Measurements from ENCODE around the gene WIPF3.

The WIPF3 gene

DNA sequence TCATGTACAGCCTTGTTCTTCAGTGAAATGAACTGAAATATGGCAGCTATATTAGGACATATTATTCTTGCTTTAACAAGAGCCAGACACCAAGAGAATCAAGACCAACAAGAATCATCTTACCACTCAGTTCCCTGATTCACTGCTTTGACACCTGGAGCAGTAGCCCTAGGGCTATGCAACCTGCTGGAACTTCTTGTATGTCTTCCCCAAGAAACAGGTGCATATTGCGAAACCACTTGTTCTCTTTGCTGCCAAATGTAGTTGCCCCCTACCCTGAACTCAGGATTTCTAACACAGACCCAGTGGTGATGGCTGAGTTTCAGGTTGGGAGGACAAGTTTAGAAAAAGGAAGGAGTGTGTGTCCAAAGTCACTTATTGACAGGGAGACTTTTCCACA lies 46.1 kb downstream of the WIPF3 start:
- no peak for DNase-seq

DNA sequence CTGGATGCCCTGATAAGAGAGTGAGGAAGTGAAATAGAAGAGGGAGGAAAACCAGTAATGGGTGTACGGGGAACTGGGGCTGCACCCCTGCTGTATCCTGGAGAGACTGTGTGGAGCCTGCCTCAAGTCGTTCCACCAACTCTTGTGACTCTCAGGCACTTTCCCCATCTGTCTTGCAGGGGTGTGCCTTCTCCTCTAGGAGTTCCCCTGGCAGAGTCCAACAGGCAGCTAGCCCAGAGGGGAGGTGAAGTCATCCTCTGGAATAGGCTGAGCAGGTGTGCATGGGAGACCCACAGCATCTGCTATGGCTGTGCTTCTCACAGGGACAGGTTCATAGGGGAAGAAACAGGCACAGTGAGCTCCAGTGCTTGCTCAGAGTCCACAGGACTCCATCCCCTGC lies 46.8 kb downstream of the WIPF3 start:
- no peak for DNase-seq

DNA sequence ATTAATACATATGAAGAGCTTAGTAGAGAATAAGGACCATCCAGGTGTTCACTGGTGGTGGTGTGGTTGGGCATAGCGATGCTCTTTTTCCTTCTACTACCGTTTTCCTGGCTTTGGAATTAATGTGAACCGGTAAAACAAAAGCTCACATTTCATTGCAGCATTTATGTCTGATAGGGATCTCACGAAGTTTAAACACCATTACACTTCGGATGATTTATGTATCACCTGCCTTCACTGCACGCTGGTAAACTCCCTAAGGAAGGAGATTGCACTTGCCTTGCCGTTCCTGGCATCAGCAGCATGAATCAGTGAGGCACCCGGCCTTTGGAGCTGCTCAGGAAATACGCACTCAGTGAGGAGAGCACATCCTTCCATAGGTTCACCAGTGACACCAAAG lies 47.5 kb downstream of the WIPF3 start:
- peak; percentile 13 for DNase-seq

DNA sequence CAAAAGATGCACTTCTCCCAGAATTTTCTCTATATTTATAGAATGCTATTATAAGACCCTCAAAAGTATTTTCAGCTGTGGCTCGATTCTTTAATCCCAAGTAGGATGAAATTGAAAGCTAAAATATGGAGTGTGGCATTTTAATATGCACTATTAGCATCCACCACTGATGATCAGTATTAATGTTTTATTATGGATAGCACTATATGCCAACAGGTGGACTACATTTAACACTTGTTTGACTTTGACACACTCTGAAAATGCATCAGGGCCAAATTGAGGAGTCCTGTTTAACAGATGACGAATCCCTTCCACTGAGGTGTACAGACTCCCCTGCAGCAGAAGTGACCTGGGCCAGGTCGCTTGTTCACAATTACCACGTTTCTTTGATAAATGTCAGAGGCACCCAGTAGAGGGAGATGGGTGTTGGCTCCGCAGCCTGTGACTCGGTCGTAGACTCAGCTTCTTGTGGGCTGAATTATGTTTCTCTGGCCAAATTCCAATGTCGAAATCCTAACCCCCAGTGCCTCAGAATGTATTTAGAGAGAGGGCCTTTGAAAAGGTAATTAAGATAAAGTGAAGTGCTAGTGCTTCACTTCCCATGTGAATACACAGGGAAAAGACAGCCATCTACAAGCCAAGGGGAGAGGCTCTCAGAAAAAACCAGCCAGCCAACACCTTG lies 48.1 kb downstream of the WIPF3 start:
- no peak for DNase-seq

DNA sequence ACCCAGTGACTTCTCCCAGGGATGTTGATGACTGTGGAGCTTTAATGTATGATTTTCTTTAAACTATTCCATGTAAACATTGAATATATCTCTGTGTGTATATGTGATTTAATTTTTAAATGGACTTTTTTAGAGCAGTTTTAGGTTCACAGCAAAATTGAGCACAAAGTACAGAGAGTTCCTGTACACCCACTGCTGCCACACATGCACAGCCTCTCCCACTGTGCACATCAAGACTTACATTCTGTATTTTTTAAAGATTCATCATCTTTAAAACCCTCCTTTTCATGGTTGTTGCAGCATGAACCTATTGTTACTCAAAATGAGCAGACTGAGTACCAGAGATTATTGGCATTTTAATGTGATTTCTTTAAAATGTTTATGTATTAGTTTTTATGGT lies 51.3 kb downstream of the WIPF3 start:
- no peak for DNase-seq

DNA sequence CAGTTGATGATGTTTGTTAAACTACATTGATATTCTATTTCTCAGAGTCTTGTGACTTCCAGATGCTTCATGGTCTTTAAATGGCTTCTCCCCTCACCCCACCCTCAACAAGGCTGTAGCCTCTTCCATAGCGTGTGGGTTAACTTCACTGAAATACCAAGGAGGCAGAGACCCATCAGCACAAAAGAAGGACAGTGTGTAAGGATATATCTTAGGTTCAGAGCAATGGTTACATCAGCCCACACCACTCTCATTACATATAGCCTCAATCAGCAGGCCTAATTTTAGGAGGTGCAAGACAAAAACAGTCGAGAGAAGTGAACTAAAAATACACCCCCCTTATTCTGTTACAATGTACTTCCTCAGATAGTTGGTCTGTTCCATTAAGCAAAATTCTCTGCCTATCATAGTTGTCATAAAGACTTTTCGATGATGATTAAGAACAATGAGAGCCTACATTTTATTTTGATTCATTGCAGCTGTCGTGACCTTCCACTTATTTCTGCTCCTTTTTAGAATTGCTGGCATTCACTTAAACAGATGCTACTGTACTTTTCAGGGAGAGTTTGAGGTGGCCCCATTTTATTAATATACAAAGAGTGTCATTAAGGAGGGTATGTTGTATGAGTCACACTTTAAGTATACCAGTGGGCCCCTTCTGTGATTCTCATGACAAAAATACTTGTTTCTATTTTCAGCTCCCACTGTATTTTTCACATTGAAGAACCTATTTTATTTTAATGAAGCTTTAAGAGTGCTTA lies 52.1 kb downstream of the WIPF3 start:
- no peak for DNase-seq

DNA sequence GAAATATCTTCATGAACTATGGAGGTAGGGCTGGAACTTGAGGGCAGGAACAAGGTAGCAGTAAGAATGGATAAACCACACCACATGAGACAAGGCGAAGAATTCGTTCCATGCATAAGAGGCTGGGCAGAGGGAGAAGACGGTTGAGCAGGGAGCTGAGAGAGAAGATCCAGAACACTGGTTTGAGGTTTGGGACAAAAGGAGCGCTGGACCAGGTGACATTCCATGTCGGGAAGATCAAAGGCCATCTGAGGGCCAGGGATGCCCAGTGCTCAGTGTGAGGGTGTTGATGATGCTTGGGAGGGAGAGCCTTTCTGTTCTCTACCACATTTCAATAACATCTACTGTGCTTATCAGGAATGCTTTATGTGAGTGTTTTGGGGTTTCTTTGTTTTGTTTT lies 52.8 kb downstream of the WIPF3 start:
- DNase-seq, result no peak

DNA sequence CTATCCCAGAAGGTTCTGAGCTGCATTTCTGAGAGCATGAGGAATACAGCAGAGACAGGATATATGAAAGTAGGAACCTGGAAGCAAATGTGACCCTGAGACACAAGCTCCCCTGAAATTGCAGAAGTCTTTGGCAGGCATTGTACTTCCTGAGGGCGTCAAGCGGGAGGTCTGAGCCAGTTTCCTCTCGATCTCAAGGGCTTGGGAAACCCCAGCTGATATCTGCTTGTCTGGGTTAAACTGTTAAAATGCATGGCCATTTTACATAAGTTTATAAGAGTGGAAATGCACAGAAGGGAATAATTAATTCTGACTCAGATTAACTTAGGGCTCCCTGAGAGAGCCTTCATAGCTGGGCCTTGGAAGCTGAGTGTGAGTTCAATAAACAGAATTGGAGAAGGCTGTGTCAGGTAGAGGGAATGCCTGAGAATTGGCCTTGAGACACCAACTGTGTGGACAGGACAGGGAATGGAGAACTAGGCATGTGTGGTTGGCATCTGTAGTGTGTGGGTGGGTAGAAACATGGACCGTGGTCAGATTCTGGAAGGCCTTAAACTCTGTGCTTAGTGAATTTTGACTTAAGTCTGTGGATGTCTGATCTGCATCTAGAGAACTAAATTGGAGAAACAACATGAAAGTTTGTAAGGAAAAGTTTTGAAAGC lies 53.3 kb downstream of the WIPF3 start:
- DNase-seq, result no peak

DNA sequence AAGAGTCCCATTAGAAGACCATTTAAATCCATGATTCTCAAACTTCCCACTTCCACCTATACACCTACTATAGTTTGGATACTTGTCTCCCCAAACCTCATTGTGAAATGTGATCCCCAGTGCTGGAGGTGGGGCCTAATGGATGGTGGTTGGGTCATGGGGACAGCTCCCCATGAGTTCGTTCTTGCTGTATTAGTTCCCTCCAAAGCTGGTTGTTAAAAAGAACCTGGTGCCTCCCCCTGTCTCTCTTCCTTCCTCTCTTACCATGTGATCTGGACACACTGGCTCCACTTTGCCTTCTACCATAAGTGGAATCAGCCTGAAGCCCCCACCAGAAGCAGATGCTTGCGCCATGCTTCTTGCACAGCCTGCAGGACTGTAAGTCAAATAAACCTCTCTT lies 53.9 kb downstream of the WIPF3 start:
- DNase-seq, result no peak

DNA sequence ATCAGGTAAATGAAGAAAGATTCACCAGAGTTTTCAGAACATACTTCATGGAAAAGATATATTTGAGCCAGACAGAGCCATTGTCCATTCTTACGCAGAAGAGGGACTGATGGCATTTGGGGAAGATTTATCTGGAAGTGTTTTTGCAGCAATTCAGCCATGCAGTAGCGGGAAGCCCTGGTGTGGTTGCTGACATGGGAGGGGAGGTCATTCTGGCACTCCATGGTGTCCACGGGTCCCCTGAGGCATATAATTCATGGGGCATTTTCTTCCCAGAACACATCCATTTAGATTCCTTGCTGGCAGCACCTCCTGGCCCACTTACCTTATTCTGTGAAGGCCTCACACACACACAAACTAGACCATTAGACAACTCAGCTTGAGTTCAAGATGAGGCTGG lies 55.6 kb downstream of the WIPF3 start:
- no peak for DNase-seq

DNA sequence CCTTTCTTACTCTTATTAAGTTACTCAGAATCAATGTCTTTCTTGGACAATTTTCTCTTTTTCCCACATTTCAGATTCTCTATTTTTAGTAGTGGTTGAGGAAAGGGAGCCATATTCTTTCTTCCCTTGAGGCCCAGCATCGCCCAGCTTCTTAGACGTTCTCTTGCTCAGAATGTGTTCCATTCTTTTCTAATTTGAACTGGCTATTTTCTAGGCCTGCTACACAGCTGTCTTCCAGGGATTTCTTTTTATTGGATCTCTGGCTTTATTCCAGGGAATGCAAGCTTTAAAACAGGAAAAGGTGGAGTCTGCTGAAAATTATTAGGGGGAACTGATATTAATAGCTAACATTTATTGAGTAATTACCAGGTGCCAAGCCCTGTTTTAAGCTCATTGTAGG lies 58.3 kb downstream of the WIPF3 start:
- no peak for DNase-seq

DNA sequence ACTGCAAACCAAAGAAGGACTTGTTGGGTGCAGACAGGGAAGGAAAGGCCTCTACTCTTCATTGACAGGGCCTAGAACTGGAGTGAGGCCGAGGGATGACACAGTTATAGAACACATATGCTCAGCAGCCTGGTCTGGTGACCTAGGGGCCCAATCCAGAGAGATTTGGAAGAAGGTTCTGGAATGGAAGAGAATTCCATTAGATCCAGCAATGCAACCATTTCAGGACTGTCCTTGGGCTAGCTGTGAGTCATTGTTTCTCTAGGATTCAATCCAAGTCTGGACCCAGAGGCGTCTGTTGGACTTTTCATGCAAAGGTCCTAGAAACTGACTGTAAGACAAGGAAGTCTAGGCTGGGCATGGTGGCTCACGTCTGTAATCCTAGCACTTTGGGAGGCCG lies 59.2 kb downstream of the WIPF3 start:
- no peak for DNase-seq

DNA sequence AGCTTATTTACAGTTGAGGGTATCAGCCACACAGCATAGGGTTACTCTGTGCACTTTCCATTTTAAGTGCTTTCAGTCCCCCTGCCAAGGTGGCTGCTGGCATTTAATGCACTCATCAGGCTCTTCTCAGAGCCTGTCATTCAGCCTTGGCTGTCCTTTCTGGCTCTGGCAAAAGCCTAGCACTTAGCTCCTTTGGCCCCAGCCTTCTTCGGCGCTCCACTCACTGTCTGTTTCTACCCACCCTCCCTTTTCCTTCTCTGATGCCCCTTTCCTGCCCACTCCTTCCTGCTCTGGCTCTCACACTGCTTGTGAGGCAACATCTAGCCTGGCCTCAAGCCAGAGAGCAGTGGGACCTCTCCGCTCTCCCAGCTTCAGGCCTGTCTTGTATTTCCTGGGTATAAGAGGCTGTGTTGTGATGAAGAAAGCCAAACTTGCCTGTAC lies 60.2 kb downstream of the WIPF3 start:
- DNase-seq, result no peak

DNA sequence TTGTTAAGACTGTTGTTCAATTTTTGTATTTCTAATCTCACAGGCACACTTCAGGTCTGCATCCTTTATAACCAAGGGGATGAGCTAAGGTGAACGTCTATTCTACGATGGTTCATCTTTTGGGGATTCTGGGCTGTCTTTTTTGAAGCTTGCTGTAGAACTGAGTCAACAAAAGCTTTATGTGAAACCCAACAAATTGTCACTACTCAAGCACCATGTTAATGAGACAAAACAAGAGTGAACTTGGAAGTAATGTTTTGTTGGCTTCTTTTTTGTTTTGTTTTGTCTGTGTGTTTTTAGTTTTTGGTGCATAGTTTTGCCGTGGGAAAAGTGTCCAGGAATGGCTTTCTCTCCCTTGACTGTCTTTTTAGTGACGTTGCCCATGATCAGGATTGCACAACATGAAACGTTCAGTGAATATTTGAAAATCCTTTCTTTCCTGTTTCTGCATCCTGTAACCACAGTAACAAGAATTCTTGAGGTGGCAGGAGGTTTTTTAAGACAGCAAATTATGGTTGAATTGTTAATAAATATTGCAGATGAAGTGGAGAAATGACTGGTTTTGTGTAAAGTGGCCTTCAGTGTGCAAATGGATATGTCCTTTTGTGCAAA lies 65.6 kb downstream of the WIPF3 start:
- no peak for DNase-seq

DNA sequence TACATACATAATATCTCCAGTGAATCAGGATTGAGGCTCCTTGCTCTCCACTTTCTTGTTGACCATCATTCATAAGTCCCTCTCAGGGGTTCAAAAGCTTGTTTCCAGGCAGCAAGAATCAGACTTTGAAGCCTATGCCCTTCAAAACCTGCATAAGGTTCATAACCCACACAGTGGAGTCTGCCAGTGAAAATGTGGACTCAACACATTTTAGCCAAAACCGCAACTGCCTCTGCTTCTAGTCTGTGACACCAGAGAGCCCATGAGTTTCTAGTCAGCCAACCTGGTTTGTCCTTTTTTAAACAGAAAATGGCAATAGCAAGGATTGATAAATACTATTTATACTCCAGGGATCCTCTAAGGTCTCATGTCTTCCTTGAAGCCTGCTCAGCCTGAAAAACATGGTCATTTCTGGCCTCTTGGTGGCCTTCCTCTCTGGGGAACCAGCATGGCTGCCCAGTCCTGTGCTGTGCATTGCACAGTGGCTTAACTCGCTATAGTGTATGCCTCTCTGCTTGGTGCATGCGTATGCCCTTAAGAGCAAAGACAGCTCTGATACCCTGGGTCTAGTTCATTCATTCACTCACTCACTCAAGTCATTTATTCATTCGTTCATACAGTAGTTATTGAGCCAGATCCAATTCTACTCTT lies 67.5 kb downstream of the WIPF3 start:
- DNase-seq, result no peak

DNA sequence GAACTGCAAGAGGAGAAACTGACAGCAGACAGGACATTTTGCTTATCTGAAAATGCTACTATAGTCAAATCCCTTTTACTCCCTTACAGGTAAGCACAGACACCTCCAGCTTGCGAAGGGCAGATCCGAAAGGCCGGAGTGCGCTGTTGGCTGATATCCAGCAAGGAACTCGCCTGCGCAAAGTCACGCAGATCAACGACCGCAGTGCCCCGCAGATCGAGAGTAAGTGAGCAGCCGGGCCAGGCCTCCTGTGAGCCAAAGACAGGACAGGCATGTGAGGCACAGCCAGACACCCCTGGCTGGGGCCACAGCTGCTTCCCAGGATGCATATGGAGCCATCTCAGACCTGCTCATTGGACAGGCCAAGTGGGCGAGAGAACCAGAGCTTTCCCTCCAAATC lies 69.4 kb downstream of the WIPF3 start:
- no peak for DNase-seq

DNA sequence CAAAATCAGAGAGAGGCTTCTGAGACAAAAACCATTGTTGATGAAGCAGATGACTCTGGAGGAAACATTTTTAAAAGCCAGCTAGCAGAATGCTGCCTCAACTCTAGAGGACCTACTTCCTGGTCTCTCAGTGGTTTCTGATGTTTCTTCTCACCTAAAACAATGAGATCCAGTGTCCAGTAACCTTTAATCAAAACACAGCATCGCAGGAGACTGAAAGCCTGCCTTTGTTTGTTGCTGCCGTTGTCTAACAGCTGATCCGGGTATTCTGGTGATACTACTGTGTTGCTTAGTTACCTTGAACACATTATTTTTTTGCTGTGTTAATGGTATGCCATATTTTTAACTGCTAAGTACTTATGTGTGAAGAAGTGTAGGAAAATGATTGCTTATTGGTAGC lies 70.9 kb downstream of the WIPF3 start:
- DNase-seq, result peak; percentile 17

DNA sequence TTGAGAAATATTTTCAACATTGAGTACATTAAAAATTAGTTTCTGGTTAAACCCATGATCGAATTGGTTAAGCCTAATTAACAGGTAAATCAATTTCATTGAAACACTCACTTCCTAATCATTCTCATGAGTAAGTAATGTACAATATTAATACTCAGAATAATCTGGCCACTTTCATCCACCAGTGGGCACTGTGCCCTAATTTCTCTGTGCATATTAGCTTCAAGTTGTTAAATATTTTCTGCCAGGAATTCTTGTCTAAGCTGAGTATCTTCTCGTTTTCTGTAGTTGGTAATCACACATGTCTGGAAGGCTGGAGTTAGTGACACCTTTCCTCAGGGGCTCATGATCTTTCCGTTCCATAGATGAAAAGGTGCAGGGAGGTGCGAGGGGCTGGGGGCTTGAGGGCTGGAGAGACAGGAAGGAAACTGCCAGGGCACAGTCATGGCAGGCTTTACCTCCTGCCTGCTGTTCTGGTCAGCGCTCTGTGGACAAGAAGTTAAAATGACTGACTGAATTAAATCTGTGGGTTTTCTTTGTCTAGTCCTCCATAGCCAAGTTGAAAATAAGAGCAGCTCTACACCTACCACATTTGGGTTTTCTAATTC lies 71.9 kb downstream of the WIPF3 start:
- no peak for DNase-seq

DNA sequence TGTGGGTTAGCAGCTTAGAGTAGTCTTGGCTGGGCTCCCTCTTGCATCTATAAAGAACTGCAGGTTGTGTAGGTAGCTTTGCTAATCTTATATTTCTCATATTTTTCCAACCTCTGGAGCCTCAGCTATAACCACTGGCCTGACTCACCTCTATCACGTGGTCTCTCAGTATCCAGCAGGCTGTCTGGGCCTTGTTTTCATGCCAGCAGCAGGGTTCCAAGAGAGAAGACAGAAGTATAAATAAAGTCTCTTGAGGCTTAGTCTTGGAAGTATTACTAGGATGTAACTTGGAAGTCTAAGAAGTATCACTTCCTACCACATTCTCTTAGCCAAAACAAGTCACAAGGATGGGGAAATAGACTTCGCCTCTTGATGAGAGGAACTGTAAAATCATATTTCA lies 73.3 kb downstream of the WIPF3 start:
- no peak for DNase-seq

DNA sequence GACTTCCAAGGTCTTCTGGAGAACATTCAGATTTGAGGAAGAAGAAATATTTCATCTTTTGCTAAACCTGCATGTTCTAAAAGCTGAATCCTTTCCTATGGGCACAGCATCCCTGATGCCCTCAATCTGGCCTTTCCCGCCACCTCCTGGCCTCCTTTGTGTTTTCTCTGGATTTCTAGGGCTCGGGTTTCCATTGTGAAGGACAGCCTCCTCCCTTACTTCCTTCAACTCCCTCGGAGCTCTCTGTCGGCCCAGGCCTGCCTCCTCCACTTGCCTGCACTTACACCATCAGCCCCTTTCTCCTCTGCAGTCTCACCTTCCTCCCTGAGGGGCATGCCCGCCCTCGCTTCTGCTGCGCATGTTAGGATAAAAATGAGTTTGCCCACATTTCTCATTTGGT lies 75.4 kb downstream of the WIPF3 start:
- no peak for DNase-seq

DNA sequence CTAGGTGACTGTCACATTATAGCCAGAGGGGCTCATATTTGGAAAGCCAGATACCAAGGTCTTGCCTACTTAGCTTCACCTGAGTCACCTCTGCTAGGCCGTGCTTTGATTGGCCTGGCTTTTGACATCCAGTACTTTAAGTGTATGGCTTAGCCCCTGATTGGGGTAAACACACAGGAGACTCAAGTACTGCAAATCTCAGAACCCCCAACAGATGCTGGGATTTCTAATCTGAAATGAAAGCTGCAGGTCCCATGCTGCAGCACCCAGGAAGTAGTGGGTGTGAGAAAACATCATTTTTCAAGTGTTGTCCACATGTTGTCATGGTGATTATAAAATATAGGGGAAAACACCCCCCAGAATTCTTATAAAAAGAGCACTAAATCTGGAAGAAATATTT lies 76.2 kb downstream of the WIPF3 start:
- no peak for DNase-seq

DNA sequence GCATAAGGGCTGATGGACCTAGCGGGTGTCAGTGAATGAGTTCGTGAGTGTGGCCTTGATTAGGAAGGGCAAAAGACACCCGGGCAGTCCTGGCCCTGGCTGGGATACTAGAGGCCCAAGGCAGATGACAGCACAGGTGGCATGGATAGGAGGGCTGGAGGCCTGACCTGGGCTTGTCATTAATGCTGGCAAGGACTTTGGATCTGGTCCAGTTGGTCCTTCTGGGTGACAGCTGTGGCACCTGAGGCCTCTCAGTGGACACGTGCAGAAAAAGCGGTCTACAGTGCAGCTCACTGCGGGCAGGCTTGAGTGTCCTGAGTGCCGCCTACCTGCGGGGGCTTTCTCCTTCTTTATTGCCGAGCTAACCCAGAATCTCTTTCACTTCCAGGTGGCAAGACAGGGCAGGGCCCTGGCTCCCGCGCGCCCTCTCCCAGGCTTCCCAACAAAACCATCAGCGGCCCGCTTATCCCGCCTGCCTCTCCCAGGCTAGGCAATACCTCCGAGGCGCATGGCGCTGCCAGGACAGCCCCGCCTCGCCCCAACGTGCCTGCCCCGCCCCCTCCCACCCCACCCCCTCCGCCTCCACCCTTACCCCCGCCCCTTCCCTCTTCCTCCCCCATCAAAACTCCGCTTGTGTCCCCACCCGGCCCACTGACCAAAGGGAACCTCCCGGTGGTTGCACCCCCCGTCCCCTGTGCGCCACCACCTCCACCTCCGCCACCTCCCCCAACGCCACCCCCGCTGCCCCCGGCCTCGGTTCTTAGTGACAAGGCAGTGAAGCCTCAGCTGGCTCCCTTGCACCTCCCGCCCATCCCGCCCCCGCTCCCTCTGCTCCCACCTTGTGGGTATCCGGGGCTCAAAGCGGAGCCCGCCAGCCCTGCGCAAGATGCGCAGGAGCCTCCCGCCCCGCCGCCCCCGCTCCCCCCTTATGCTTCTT lies 77.4 kb downstream of the WIPF3 start:
- no peak for DNase-seq

Data from NCI-H774 (cell line).